SK-N-SH treated with all-trans-retinoic acid at 6 μM for 48 hours (cell line): ENCODE results near the gene AFG3L2.

Source experiments
- BACH2 ChIP-seq: fragments of 250-450 bp; sonication (Bioruptor Pico); IDR thresholded peaks from 2 replicates; pipeline ENCODE4 v1.9.0; 2021; ENCODE audit warnings: mild to moderate bottlenecking, borderline replicate concordance
- CREB5 ChIP-seq: fragments of 250-450 bp; sonication (Bioruptor Pico); IDR thresholded peaks from 2 replicates; pipeline ENCODE4 v1.5.1; 2020; ENCODE audit warnings: low read depth, mild to moderate bottlenecking, moderate library complexity
- GLIS3 ChIP-seq: fragments of 250-450 bp; sonication (Bioruptor Pico); IDR thresholded peaks from 2 replicates; pipeline ENCODE4 v1.5.0; 2020; ENCODE audit warnings: mild to moderate bottlenecking, moderate library complexity
- ISL1 ChIP-seq: fragments of 250-450 bp; sonication (Bioruptor Pico); IDR thresholded peaks from 2 replicates; pipeline ENCODE4 v2.1.2; 2022; ENCODE audit warnings: mild to moderate bottlenecking, moderate library complexity
- PPARA ChIP-seq: fragments of 250-450 bp; sonication (Bioruptor Pico); IDR thresholded peaks from 2 replicates; pipeline ENCODE4 v1.5.0; 2020; ENCODE audit warnings: mild to moderate bottlenecking, borderline replicate concordance
- TCF4 ChIP-seq: fragments of 250-450 bp; sonication (Bioruptor Pico); IDR thresholded peaks from 2 replicates; pipeline ENCODE4 v1.8.0; 2021; ENCODE audit warnings: mild to moderate bottlenecking, moderate library complexity, borderline replicate concordance
- TOX ChIP-seq: fragments of 250-450 bp; sonication (Bioruptor Pico); IDR thresholded peaks from 2 replicates; pipeline ENCODE4 v1.8.0; 2021; ENCODE audit warnings: mild to moderate bottlenecking, moderate library complexity, borderline replicate concordance
- ZC3H10 ChIP-seq: fragments of 250-450 bp; sonication (Bioruptor Pico); IDR thresholded peaks from 2 replicates; pipeline ENCODE4 v1.5.1; 2021; ENCODE audit warnings: mild to moderate bottlenecking, moderate library complexity
- ZFP3 ChIP-seq: fragments of 250-450 bp; sonication (Bioruptor Pico); IDR thresholded peaks from 2 replicates; pipeline ENCODE4 v1.5.0; 2020; ENCODE audit warnings: mild to moderate bottlenecking, moderate library complexity
- ZFP30 ChIP-seq: fragments of 450-650 bp; formaldehyde crosslinking; IDR thresholded peaks from 2 replicates; pipeline ENCODE4 v1.5.0; 2022; ENCODE audit warnings: mild to moderate bottlenecking, moderate library complexity
- ZNF70 ChIP-seq: fragments of 450-650 bp; formaldehyde crosslinking; IDR thresholded peaks from 2 replicates; pipeline ENCODE4 v1.5.0; 2020; ENCODE audit warnings: mild to moderate bottlenecking, moderate library complexity
- TF ChIP-seq, protein P1 (sequence below): fragments of 250-450 bp; sonication (Bioruptor Pico); IDR thresholded peaks from 2 replicates; pipeline ENCODE4 v1.5.0; 2020; ENCODE audit warnings: mild to moderate bottlenecking, moderate library complexity
- TF ChIP-seq, protein P2 (sequence below): fragments of 250-450 bp; sonication (Bioruptor Pico); IDR thresholded peaks from 2 replicates; pipeline ENCODE4 v1.8.0; 2021; ENCODE audit warnings: low read depth, mild to moderate bottlenecking, moderate library complexity, borderline replicate concordance

GRCh38 chr18:12310762-12311161 lies 66.3 kb downstream of the AFG3L2 start:
- no peak for TF ChIP-seq ZFP3 (CRISPR knock-in tag)
- TF ChIP-seq CREB5: no peak
- TF ChIP-seq GLIS3 (CRISPR knock-in tag): no peak
- no peak for TF ChIP-seq ZNF70 (CRISPR knock-in tag)
- TF ChIP-seq ZC3H10: no peak
- no peak for TF ChIP-seq TOX
- no peak for TF ChIP-seq PPARA (CRISPR knock-in tag)
- no peak for TF ChIP-seq BACH2 (CRISPR knock-in tag)
- no peak for TF ChIP-seq ISL1
- TF ChIP-seq, protein P1, sequence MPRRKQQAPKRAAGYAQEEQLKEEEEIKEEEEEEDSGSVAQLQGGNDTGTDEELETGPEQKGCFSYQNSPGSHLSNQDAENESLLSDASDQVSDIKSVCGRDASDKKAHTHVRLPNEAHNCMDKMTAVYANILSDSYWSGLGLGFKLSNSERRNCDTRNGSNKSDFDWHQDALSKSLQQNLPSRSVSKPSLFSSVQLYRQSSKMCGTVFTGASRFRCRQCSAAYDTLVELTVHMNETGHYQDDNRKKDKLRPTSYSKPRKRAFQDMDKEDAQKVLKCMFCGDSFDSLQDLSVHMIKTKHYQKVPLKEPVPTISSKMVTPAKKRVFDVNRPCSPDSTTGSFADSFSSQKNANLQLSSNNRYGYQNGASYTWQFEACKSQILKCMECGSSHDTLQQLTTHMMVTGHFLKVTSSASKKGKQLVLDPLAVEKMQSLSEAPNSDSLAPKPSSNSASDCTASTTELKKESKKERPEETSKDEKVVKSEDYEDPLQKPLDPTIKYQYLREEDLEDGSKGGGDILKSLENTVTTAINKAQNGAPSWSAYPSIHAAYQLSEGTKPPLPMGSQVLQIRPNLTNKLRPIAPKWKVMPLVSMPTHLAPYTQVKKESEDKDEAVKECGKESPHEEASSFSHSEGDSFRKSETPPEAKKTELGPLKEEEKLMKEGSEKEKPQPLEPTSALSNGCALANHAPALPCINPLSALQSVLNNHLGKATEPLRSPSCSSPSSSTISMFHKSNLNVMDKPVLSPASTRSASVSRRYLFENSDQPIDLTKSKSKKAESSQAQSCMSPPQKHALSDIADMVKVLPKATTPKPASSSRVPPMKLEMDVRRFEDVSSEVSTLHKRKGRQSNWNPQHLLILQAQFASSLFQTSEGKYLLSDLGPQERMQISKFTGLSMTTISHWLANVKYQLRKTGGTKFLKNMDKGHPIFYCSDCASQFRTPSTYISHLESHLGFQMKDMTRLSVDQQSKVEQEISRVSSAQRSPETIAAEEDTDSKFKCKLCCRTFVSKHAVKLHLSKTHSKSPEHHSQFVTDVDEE (CRISPR knock-in tag): no peak
- no peak for TF ChIP-seq TCF4 (CRISPR knock-in tag)
- TF ChIP-seq, protein P2, sequence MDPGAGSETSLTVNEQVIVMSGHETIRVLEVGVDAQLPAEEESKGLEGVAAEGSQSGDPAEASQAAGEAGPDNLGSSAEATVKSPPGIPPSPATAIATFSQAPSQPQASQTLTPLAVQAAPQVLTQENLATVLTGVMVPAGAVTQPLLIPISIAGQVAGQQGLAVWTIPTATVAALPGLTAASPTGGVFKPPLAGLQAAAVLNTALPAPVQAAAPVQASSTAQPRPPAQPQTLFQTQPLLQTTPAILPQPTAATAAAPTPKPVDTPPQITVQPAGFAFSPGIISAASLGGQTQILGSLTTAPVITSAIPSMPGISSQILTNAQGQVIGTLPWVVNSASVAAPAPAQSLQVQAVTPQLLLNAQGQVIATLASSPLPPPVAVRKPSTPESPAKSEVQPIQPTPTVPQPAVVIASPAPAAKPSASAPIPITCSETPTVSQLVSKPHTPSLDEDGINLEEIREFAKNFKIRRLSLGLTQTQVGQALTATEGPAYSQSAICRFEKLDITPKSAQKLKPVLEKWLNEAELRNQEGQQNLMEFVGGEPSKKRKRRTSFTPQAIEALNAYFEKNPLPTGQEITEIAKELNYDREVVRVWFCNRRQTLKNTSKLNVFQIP (CRISPR knock-in tag): no peak
- no peak for TF ChIP-seq ZFP30 (CRISPR knock-in tag)
